Neuronal stem cell (in vitro differentiated cells): Measurements from ENCODE around the gene NFASC.

Source experiments
- DNase-seq: peaks from one replicate; pipeline ENCODE4 v3.0.0-alpha.2; 2013; ENCODE audit warnings: low spot score
- H2AFZ ChIP-seq: one replicate; pipeline ENCODE4 v1.6.1; 2013; ENCODE audit warnings: mild to moderate bottlenecking, low read length, inconsistent platforms
- H2AK5ac ChIP-seq: 2 replicates; pipeline ENCODE4 v1.6.1; 2013; ENCODE audit warnings: low read depth, mild to moderate bottlenecking, inconsistent platforms, low read length, moderate library complexity, mixed read lengths
- H2BK120ac ChIP-seq: 2 replicates; pipeline ENCODE4 v1.6.1; 2013; ENCODE audit warnings: low read depth, mild to moderate bottlenecking, inconsistent platforms, low read length, moderate library complexity, mixed read lengths
- H2BK12ac ChIP-seq: one replicate; pipeline ENCODE4 v1.6.1; 2013; ENCODE audit warnings: low read length, inconsistent platforms
- H2BK15ac ChIP-seq: 2 replicates; pipeline ENCODE4 v1.6.1; 2013; ENCODE audit warnings: mild to moderate bottlenecking, low read length, inconsistent platforms, mixed read lengths
- H2BK5ac ChIP-seq: one replicate; pipeline ENCODE4 v1.6.1; 2013; ENCODE audit warnings: inconsistent platforms, mild to moderate bottlenecking, low read length, moderate library complexity
- H3K14ac ChIP-seq: one replicate; pipeline ENCODE4 v1.6.1; 2013; ENCODE audit warnings: low read length, inconsistent platforms
- H3K18ac ChIP-seq: 2 replicates; pipeline ENCODE4 v1.6.1; 2013; ENCODE audit warnings: low read length, inconsistent platforms
- H3K23ac ChIP-seq: 2 replicates; pipeline ENCODE4 v1.6.1; 2013; ENCODE audit warnings: low read depth, mild to moderate bottlenecking, mixed read lengths, low read length, inconsistent platforms; ENCODE audit not compliant: poor library complexity
- H3K27ac ChIP-seq: replicated peaks from 3 replicates; pipeline ENCODE4 v1.5.1; 2013; ENCODE audit warnings: low read length, inconsistent platforms
- H3K27me3 ChIP-seq, 3 experiments: 2 replicates each; pipeline ENCODE4 v1.6.1; 2013; ENCODE audit warnings: low read length in 3 of 3, mild to moderate bottlenecking in 2 of 3, inconsistent platforms in 1 of 3, low read depth in 1 of 3, mixed read lengths in 1 of 3, moderate library complexity in 1 of 3; ENCODE audit not compliant: control insufficient read depth in 3 of 3, insufficient read depth in 3 of 3
- H3K36me3 ChIP-seq, 2 donors: replicated peaks in 1 of 2; 2 replicates each; pipeline ENCODE4 v1.6.1; 2013; ENCODE audit warnings: low read length in 2 of 2; ENCODE audit not compliant: control insufficient read depth in 2 of 2, insufficient read depth in 2 of 2
- H3K4ac ChIP-seq: 2 replicates; pipeline ENCODE4 v1.6.1; 2013; ENCODE audit warnings: inconsistent platforms, mild to moderate bottlenecking, low read length, moderate library complexity
- H3K4me1 ChIP-seq, 2 donors: 1 replicate in 1 of 2; 2 replicates in 1 of 2; pipeline ENCODE4 v1.6.1; 2013; ENCODE audit warnings: low read length in 2 of 2, low read depth in 1 of 2; ENCODE audit not compliant: control insufficient read depth in 2 of 2, insufficient read depth in 1 of 2
- H3K4me2 ChIP-seq: one replicate; pipeline ENCODE4 v1.6.1; 2013; ENCODE audit warnings: mild to moderate bottlenecking, low read length, inconsistent platforms; ENCODE audit not compliant: insufficient read depth, poor library complexity, severe bottlenecking
- H3K4me3 ChIP-seq, 2 donors: 2 replicates each; pipeline ENCODE4 v1.5.1; 2013; ENCODE audit warnings: low read length in 2 of 2, mild to moderate bottlenecking in 2 of 2, inconsistent platforms in 1 of 2, moderate library complexity in 1 of 2
- H3K79me1 ChIP-seq: one replicate; pipeline ENCODE4 v1.6.1; 2013; ENCODE audit warnings: low read depth, mild to moderate bottlenecking, inconsistent platforms, low read length, moderate library complexity
- H3K9ac ChIP-seq: one replicate; pipeline ENCODE4 v1.6.1; 2013; ENCODE audit warnings: mild to moderate bottlenecking, low read depth, low read length, inconsistent platforms; ENCODE audit not compliant: poor library complexity
- H3K9me3 ChIP-seq, 2 donors: replicated peaks in 1 of 2; 2 replicates each; pipeline versions ENCODE3 to v1.6.1; 2013; ENCODE audit warnings: low read length in 2 of 2, mild to moderate bottlenecking in 2 of 2, inconsistent platforms in 1 of 2, low read depth in 1 of 2, mixed read lengths in 1 of 2, moderate library complexity in 1 of 2; ENCODE audit not compliant: control insufficient read depth in 2 of 2, insufficient read depth in 1 of 2
- H4K8ac ChIP-seq: one replicate; pipeline ENCODE4 v1.6.1; 2013; ENCODE audit warnings: low read depth, mild to moderate bottlenecking, inconsistent platforms, low read length, moderate library complexity
- H4K91ac ChIP-seq: one replicate; pipeline ENCODE4 v1.6.1; 2013; ENCODE audit warnings: low read length, low read depth, mild to moderate bottlenecking, inconsistent platforms; ENCODE audit not compliant: poor library complexity
- WGBS, 2 donors: extraction: QIAGEN DNeasy Blood & Tissue Kit; methylation state at CpG; one replicate each; pipeline ENCODE4 v1.1.7; 2013; ENCODE audit warnings: missing lambda C conversion rate in 2 of 2, mixed read lengths in 1 of 2; ENCODE audit not compliant: insufficient read length in 2 of 2, insufficient replicate concordance in 1 of 2; ENCODE audit errors: extremely low coverage in 2 of 2; 5-methylcytosine and 5-hydroxymethylcytosine counted together

Gene NFASC

DNA sequence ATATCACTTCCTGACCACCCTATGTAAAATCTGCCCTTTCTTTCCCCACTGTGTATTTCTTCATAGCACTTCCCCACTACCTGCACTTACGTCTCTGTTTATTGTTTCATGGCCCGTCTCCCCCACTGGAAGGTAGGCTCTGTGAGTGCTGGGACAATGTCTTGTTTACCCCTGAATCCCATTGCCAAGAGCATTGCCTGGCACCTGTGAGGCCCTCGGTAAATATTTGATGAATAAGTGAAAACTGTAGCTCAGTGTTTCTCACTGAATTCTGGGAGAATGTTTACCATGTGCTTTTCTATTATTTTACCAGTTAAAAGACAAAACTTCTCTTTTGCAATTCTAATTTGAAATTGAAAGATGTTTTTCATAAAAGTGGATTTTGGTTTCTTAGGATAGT lies 11.8 kb downstream of the NFASC start:
- Histone ChIP-seq H2AK5ac (no peak overlapping the region), H2BK5ac (no peak overlapping the region), H3K4me1 (peaks cover 14% of the 10 kb centered on the region in 2 donors), H3K36me3 (no peaks in the 10 kb centered on the region), H3K79me1 (no peaks in the 10 kb centered on the region), H3K4me3 (no peak overlapping the region), H2BK120ac (no peak overlapping the region), H3K4ac (no peak overlapping the region), H2BK15ac (no peak overlapping the region), H3K4me2 (no peak overlapping the region), H3K18ac (no peak overlapping the region), H3K9ac (no peak overlapping the region), H4K91ac (no peak overlapping the region), H2AFZ (no peak overlapping the region), H3K23ac (no peak overlapping the region), H3K14ac (no peak overlapping the region), H3K27me3 (no peaks in the 10 kb centered on the region), H2BK12ac (no peak overlapping the region), H3K27ac (no peak overlapping the region), H4K8ac (no peak overlapping the region), H3K9me3 (no peaks in the 10 kb centered on the region)
- no CpG with 5 or more reads among the region's 3 CpGs for WGBS, 2 donors
- DNase-seq = no peak

DNA sequence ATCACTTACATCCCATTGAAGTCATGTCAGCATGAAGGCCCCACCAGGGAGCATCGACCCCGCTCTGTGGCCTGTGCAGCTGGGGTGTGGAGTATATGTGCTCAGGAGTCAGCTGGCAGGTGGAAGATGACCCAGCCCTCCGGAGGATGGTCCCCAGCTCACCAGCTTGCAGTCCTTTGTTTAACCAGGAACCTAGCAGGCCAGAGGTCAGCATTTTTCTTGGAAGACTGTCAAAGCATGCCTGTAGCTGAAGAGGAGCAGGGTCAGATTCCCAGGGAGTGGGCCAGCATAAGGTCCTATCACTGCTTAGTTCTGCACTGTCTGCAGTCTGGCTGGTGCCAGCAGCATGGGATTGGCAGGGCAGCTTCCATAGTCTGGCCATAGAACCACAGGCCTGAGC lies 12.7 kb downstream of the NFASC start:
- Histone ChIP-seq H3K36me3 (no peaks in the 10 kb centered on the region), H2AK5ac (no peak overlapping the region), H3K14ac (no peak overlapping the region), H3K27me3 (no peaks in the 10 kb centered on the region), H3K4me1 (peaks cover 14% of the 10 kb centered on the region in 2 donors), H3K27ac (no peak overlapping the region), H3K4me3 (no peak overlapping the region), H3K18ac (no peak overlapping the region), H2AFZ (no peak overlapping the region), H3K9ac (no peak overlapping the region), H2BK120ac (no peak overlapping the region), H3K4me2 (no peak overlapping the region), H2BK5ac (no peak overlapping the region), H3K4ac (no peak overlapping the region), H3K23ac (no peak overlapping the region), H2BK15ac (no peak overlapping the region), H2BK12ac (no peak overlapping the region), H3K9me3 (no peaks in the 10 kb centered on the region), H3K79me1 (no peaks in the 10 kb centered on the region), H4K8ac (no peak overlapping the region), H4K91ac (no peak overlapping the region)
- no peak for DNase-seq
- no CpG with 5 or more reads among the region's 3 CpGs for WGBS, 2 donors

DNA sequence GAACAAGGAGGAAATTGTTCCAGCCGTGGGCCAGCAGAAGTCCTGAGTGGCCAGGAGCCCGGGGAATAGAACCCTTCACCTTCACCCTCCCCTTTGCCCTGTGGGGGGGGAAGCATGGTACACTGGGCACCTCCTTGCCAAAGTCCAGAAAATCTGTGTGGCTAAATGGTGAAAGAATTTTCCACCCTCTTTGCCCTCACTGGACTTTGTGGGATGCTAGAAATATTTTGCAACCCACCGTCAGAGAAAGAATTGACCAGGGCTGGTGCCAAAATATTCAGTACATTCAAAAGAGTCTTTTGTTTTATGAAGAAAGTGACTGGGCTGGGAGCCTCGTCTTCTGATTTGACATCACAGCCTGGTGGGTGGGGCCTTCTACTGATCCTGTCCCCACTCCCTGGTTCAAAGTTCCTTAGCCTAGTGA lies 14.6 kb downstream of the NFASC start:
- no peak overlapping the region for H2BK12ac ChIP-seq
- no CpG with 5 or more reads among the region's 4 CpGs for WGBS, 2 donors
- H4K8ac ChIP-seq = no peak overlapping the region
- H3K9me3 ChIP-seq = no peaks in the 10 kb centered on the region
- H3K4me3 ChIP-seq = no peak overlapping the region
- H3K14ac ChIP-seq = no peak overlapping the region
- no peaks in the 10 kb centered on the region for H3K79me1 ChIP-seq
- no peak overlapping the region for H2AK5ac ChIP-seq
- peaks cover 14% of the 10 kb centered on the region in 2 donors for H3K4me1 ChIP-seq
- no peaks in the 10 kb centered on the region for H3K36me3 ChIP-seq
- H3K4me2 ChIP-seq = no peak overlapping the region
- H3K27me3 ChIP-seq = no peaks in the 10 kb centered on the region
- no peak overlapping the region for H2BK15ac ChIP-seq
- H2AFZ ChIP-seq = no peak overlapping the region
- no peak overlapping the region for H3K4ac ChIP-seq
- no peak overlapping the region for H3K18ac ChIP-seq
- no peak overlapping the region for H3K23ac ChIP-seq
- DNase-seq = no peak
- no peak overlapping the region for H3K9ac ChIP-seq
- H3K27ac ChIP-seq = no peak overlapping the region
- H2BK120ac ChIP-seq = no peak overlapping the region
- H4K91ac ChIP-seq = no peak overlapping the region
- no peak overlapping the region for H2BK5ac ChIP-seq

DNA sequence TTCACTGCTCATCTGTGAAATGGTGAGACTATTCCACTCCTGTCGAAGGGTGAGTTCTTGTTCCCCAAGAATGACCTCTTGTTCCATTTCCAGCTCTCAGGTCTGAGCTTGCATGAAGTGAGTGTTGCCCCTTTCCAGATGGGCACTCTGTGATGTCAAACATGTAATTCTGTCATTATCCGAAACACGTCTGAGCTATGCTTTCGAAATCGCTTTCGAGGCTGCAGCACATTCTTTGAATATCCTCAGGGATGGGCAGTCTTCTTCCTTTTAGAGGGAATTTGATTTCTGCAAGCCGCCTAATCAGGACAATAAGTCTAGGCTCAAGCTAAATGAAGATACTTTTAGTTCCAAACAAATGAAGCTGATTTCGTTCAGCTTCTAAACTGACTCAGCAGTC lies 15.1 kb downstream of the NFASC start:
- Histone ChIP-seq H2BK120ac (no peak overlapping the region), H2AFZ (no peak overlapping the region), H3K9me3 (no peaks in the 10 kb centered on the region), H3K79me1 (no peaks in the 10 kb centered on the region), H2AK5ac (no peak overlapping the region), H3K4me1 (peaks cover 13 to 14% of the 10 kb centered on the region in 2 donors), H3K23ac (no peak overlapping the region), H3K4ac (no peak overlapping the region), H4K8ac (no peak overlapping the region), H3K18ac (no peak overlapping the region), H2BK12ac (no peak overlapping the region), H3K9ac (no peak overlapping the region), H2BK15ac (no peak overlapping the region), H3K27ac (no peak overlapping the region), H4K91ac (no peak overlapping the region), H3K14ac (no peak overlapping the region), H3K4me2 (no peak overlapping the region), H3K27me3 (no peaks in the 10 kb centered on the region), H3K4me3 (no peak overlapping the region), H2BK5ac (no peak overlapping the region), H3K36me3 (no peaks in the 10 kb centered on the region)
- no peak for DNase-seq
- no CpG with 5 or more reads among the region's 8 CpGs for WGBS, 2 donors
